Activated naive CD4-positive, alpha-beta T cell treated with anti-CD3 and anti-CD28 coated beads for 36 hours (primary cell): ENCODE measurements around the gene G6PD. TPM values are rescaled to one million over a fixed set of nuclear protein-coding genes. Genes with fewer than 3 reads are reported as not detected.

Experiments used
- CTCF ChIA-PET: fragments of 350-600 bp; sonication (Branson Sonifier 250); formaldehyde crosslinking; loops from one replicate; lab custom pipeline; 2021; ENCODE audit warnings: antibody characterized with exemption; lab: Charles Lee
- DNase-seq: peaks from one replicate; pipeline ENCODE4 v3.0.0-alpha.2; 2020
- H3K27ac Mint-ChIP-seq: one replicate; pipeline ENCODE4 v1.8.0; 2021; ENCODE audit warnings: mild to moderate bottlenecking, mixed read lengths
- H3K27me3 Mint-ChIP-seq: one replicate; pipeline ENCODE4 v1.8.0; 2021; ENCODE audit warnings: low read depth, mixed read lengths
- H3K36me3 Mint-ChIP-seq: one replicate; pipeline ENCODE4 v1.8.0; 2021; ENCODE audit warnings: low read depth, mixed read lengths
- H3K4me1 Mint-ChIP-seq: one replicate; pipeline ENCODE4 v1.8.0; 2021; ENCODE audit warnings: low read depth, mixed read lengths
- H3K4me3 Mint-ChIP-seq: one replicate; pipeline ENCODE4 v1.8.0; 2021; ENCODE audit warnings: mild to moderate bottlenecking, moderate library complexity, mixed read lengths
- H3K9me3 Mint-ChIP-seq: one replicate; pipeline ENCODE4 v1.8.0; 2021; ENCODE audit warnings: mixed read lengths
- intact Hi-C: fragments of 100-400 bp; cut with micrococcal nuclease; formaldehyde crosslinking; loops from one replicate; pipeline ENCODE4 v1.15.1; 2023
- total RNA-seq, 2 experiments: library from RNA; stranded (reverse); gene quantifications; one replicate each; pipeline ENCODE4 v1.2.3, GENCODE V29; 2021

The G6PD gene
- total RNA-seq, 2 experiments from 2014 or later, result 63.7 to 64.4 TPM

DNA sequence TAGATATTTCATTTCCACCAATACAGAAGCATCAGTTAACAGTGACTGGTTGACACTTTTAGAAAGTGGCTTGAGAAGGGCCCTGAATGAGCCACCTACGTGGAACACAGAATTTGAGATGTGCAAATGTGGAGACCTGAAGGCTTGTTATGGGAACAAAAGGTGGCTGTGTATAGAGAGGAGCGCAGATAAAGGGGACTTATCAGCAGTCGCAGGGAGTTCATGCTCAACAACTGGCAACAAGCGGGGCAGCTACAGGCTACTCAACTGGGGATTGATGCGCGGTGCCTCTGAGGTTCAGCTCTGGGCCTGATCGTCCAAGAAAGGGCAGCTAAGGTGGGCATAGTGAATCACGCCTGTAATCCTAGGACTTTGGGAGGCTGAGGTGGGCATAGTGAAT lies 27.3 kb downstream of the G6PD start:
- intact Hi-C loops, result loop anchor here (5.0 kb wide), 1 partner anchor 142 kb away; the partner anchor contains the start of gene EMD
- Mint-ChIP-seq H3K4me3 (no peak overlapping the region), H3K36me3 (peaks cover 1% of the 10 kb centered on the region), H3K4me1 (peaks cover 5% of the 10 kb centered on the region), H3K9me3 (no peaks in the 10 kb centered on the region), H3K27me3 (no peaks in the 10 kb centered on the region), H3K27ac (no peak overlapping the region)
- CTCF ChIA-PET, result interaction anchor here (1.2 kb wide), 1 partner anchor 7 kb away, joined by 4 read pairs; no protein-coding TSS in a partner anchor
- no peak for DNase-seq

DNA sequence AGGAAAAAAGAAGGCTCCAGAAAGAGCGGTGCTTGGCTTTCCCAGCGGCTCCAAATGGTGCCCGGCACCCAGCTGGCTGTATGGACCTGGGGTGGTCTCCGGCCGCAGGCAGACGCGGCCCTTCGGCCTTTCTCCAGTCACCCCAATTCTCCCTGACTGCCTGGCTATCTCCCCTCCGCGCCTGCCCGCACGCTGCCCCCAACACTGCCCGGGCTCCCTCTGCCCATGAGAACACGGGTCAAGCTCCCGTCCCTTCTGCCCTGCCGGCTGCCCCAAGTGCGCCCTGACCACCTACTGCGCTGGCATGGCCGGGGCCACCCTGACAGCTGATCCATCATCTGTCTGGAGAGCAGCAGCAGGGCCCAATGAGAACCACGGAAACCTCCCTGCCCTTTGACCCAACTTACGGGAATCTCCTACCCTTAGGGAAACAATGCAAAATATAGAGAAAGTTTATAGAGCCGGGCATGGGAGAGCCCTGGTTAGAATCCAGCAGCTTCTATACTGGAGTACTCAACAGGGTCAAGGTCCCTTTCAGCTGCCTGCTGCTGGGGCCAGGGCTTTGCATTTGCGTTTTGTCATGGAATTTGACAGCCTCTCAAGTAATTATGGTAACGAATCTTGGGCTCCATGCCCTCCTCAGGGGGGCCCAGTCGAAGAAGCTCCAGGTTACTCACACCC lies 29.4 kb downstream of the G6PD start:
- CTCF ChIA-PET, result interaction anchor here (2.1 kb wide), 1 partner anchor 10 kb away, joined by 7 read pairs; no protein-coding TSS in a partner anchor
- H3K27me3 Mint-ChIP-seq, result no peaks in the 10 kb centered on the region
- peak overlapping the region; percentile 83 for H3K4me3 Mint-ChIP-seq
- peaks cover 1% of the 10 kb centered on the region for H3K36me3 Mint-ChIP-seq
- peaks cover 18% of the 10 kb centered on the region for H3K4me1 Mint-ChIP-seq
- DNase-seq, result no peak
- no peak overlapping the region for H3K27ac Mint-ChIP-seq
- intact Hi-C loops, result loop anchor here (2.0 to 5.0 kb wide), 3 partner anchors 30 to 140 kb away; partner anchors contain the start of genes EMD, G6PD, IKBKG and LAGE3
- no peaks in the 10 kb centered on the region for H3K9me3 Mint-ChIP-seq

DNA sequence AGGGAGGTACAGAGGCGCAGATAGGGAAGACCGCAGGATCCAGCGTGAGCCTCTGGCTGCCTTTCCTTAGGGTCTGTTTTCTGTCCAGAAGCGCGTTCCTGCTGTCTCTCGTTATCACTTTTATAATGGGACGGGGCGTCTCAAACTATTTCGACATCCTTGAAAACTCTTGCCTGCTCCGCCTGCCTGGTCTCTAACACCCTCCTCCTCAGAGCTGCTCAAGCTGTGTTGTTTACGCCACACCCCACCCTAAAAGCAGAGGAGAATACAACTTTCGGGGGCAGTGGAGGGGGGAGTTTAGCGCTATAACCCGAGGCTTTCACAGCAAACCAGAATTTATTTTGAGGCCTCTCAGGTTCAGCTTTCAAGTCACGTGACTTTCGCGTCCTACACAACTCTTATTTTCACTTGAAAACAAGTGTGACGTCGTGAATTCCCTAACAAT lies 30.0 kb downstream of the G6PD start:
- intact Hi-C loops, result loop anchor here (1.0 to 5.0 kb wide), 4 partner anchors 26 to 139 kb away; partner anchors contain the start of genes EMD, G6PD, IKBKG and LAGE3
- H3K4me1 Mint-ChIP-seq, result peaks cover 22% of the 10 kb centered on the region
- DNase-seq, result no peak
- CTCF ChIA-PET, result interaction anchor here (2.1 kb wide), 1 partner anchor 10 kb away, joined by 7 read pairs; no protein-coding TSS in a partner anchor
- H3K9me3 Mint-ChIP-seq, result no peaks in the 10 kb centered on the region
- H3K4me3 Mint-ChIP-seq, result peak overlapping the region; percentile 83
- no peaks in the 10 kb centered on the region for H3K27me3 Mint-ChIP-seq
- H3K27ac Mint-ChIP-seq, result peak overlapping the region; percentile 79
- peaks cover 1% of the 10 kb centered on the region for H3K36me3 Mint-ChIP-seq

DNA sequence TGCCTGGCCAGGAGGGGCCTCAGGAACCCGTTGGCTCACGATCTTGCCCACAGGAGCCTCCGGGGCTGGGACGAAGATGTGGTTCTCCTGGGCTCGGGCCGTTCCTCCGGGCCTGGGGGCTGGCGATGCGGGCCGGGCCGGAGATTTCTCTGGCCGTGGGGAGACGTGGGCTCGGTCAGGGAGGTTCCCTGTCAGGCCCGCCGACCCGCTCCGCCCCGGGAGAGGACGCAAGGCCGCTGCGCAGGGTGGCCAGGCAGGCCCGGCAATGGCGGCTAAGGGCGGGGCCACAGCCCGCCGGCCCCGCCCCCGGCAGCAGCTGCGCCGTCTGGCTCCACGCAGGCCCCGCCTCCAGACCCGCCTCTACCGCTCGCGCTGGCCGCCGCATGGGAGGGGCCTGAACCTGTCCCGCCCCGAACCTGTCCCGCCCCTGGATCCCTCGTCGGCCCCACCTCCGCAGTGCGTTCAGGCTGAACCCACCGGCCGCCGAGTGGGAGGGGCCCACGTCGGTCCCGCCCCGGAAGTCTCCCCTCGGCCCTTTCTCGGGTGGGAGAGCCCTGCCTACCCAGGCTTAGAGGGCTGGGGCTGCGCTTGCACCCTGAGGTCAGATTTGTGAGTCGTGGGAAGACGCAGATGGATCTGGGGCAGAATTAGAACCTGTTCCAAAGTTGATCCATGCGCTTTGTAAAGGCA lies 30.5 kb downstream of the G6PD start, which contains the start of gene FAM3A:
Gene FAM3A (minus strand): TSS at position 267 of the 690 bp plus-strand sequence. CDS start 460 bp downstream, outside the sequence.
- peak within 1 kb of the TSS; percentile 83 for H3K4me3 Mint-ChIP-seq
- H3K9me3 Mint-ChIP-seq, result no peaks in the 10 kb centered on the region
- peaks cover 3% of the 10 kb centered on the region for H3K36me3 Mint-ChIP-seq
- intact Hi-C loops, result loop anchor here (1.0 to 5.0 kb wide), 4 partner anchors 26 to 139 kb away; partner anchors contain the start of genes EMD, G6PD, IKBKG and LAGE3
- CTCF ChIA-PET, result interaction anchor here (2.1 kb wide), 1 partner anchor 11 kb away, joined by 7 read pairs; no protein-coding TSS in a partner anchor
- peak; percentile 95 for DNase-seq
- H3K27ac Mint-ChIP-seq, result peak within 1 kb of the TSS; percentile 79
- H3K4me1 Mint-ChIP-seq, result peaks cover 23% of the 10 kb centered on the region
- H3K27me3 Mint-ChIP-seq, result no peaks in the 10 kb centered on the region

DNA sequence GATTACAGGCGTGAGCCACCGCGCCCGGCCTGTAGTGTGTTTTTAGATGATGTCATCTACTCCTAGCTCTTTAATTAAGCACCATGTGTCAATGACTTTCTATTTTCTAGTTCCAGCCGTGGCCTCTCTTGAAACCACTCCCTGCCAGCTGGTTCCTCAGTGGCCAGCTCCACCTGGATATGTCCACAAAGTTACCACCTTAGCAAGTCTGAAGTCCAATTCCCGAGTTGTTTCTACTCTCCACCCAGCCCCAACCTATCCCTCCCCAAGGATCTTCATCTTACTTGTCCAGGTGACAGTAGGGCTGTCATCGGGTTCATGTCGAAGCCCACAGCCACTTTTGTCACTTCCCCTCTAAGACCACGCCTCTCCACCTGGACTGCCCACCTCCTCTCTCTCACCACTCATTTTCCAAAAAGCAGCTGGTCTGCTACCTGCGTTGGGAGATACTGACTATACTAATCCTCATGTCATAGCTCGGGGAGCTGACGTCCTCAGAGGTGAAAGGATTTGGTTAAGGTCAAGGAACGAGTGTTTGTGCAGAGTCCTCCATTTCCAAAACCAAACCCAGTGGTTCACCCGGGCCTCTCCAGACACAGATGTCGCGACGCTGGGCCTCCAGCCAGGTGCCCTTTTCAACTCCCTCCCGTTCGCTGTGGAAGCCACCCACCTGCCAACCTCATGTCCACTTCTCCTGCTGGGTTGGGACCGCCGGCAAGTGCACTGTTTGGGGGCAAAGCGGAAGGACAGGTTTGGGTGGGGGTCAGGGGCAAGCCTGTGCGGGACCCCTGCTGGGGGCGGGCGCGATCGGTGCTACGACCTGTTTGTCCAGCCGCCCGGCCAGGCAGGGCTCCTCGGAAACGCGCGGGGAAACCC lies 31.3 kb downstream of the G6PD start:
- Mint-ChIP-seq H3K4me1 (peaks cover 24% of the 10 kb centered on the region), H3K9me3 (no peaks in the 10 kb centered on the region), H3K27ac (peak overlapping the region; percentile 71), H3K27me3 (no peaks in the 10 kb centered on the region), H3K4me3 (peak overlapping the region; percentile 82), H3K36me3 (peaks cover 4% of the 10 kb centered on the region)
- intact Hi-C loops, result loop anchor here (5.0 kb wide), 1 partner anchor 138 kb away; the partner anchor contains the start of gene EMD
- DNase-seq, result peak; percentile 38
- CTCF ChIA-PET, result interaction anchor here (2.1 kb wide), 1 partner anchor 12 kb away, joined by 7 read pairs; no protein-coding TSS in a partner anchor

DNA sequence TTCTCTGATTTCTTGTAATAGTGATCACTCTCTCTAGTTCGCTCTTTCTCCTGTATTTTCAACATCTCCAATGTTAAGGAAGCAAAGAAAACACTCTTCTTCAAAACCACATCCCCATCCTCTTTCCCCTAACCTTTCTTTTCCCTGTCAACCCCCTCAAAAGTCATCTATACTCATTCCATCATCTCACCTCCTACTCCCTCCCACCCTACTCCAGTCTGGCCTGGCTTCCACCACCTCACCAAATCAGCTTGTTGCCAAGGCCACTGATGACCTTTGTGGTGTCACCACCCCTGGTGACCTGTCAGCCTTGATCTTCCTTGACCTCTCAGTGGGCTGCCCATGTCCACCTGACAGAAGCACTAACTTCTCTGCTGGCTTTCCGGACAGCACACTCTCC lies 32.9 kb downstream of the G6PD start:
- H3K4me3 Mint-ChIP-seq, result no peak overlapping the region
- intact Hi-C loops, result no loop called here
- H3K27me3 Mint-ChIP-seq, result no peaks in the 10 kb centered on the region
- no peaks in the 10 kb centered on the region for H3K9me3 Mint-ChIP-seq
- no peak for DNase-seq
- CTCF ChIA-PET, result no interaction called here
- H3K4me1 Mint-ChIP-seq, result peaks cover 24% of the 10 kb centered on the region
- peaks cover 11% of the 10 kb centered on the region for H3K36me3 Mint-ChIP-seq
- H3K27ac Mint-ChIP-seq, result peak overlapping the region; percentile 44

DNA sequence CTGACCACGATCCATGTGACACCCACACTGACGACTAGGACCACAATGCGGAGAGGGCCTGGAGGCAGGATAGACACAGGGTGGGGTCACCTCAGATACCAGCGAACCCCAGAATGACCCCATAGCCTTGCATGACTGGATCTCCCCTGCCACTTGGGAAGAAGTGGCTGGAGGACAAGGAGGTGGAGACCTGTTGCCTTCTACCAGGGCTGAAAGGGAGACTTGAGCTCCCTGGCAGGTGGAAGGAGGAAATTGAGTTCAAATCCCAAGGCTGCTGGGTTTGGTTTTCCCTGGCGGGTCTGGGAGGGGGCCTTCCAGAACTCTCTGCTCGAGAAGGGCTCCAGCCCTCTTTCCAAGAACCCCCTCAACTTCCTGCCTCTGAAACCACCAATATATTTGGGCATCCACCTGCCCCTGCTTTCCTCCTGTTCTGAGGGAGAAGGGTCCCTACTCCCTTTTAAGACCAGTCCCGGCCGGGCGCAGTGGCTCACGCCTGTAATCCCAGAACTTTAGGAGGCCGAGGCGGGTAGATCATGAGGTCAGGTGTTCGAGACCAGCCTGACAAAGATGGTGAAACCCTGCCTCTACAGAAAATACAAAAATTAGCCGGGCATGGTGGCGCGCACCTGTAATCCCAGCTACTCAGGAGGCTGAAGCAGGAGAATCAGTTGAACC lies 33.6 kb downstream of the G6PD start:
- intact Hi-C loops, result no loop called here
- no peak for DNase-seq
- no peaks in the 10 kb centered on the region for H3K27me3 Mint-ChIP-seq
- CTCF ChIA-PET, result no interaction called here
- H3K4me1 Mint-ChIP-seq, result peaks cover 24% of the 10 kb centered on the region
- H3K36me3 Mint-ChIP-seq, result peaks cover 13% of the 10 kb centered on the region
- H3K4me3 Mint-ChIP-seq, result no peak overlapping the region
- no peak overlapping the region for H3K27ac Mint-ChIP-seq
- H3K9me3 Mint-ChIP-seq, result no peaks in the 10 kb centered on the region

DNA sequence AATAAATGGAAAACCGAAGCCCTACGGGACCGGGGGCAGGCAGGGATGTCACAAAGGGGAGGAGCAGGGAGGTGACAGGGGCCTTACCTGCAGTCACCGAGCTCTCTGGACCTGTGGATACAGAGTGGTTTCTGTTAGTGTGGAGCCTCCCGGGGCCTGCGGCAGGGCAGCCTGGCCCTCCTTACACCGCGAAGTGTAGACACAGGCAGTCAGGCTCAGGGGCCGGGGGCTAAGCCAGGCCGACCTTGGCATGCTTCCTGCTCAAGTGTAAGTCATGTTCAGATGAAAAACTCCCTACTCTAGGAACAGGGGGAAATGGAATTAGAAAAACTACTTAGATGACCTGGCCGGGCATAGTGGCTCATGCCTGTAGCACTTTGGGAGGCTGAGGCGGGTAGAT lies 34.9 kb downstream of the G6PD start:
- CTCF ChIA-PET, result no interaction called here
- intact Hi-C loops, result no loop called here

DNA sequence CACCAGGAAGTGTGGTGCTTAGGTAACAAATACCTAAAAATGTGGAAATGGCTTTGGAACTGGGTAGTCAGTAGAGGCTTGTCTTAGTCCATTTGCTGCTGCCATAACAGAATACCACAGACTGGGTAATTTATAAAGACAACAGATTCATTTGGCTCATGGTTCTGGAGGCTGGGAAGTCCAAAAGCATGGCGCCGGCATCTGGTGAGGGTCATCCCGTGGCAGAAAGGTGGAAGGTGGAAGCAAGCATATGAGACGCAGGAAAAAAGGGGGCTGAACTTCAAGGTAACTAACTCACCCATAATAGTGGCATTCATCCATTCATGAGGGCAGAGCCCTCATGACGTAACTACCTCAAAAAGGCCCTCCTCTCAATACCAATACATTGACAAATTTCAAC lies 37.2 kb downstream of the G6PD start:
- no peaks in the 10 kb centered on the region for H3K27me3 Mint-ChIP-seq
- no peak overlapping the region for H3K27ac Mint-ChIP-seq
- no peak overlapping the region for H3K4me3 Mint-ChIP-seq
- H3K4me1 Mint-ChIP-seq, result peaks cover 19% of the 10 kb centered on the region
- H3K36me3 Mint-ChIP-seq, result peaks cover 13% of the 10 kb centered on the region
- no peak for DNase-seq
- intact Hi-C loops, result no loop called here
- no peaks in the 10 kb centered on the region for H3K9me3 Mint-ChIP-seq
- CTCF ChIA-PET, result no interaction called here

More for the DNA sequence above, 34.9 kb downstream of the G6PD start:
- H3K27me3 Mint-ChIP-seq, result no peaks in the 10 kb centered on the region
- H3K27ac Mint-ChIP-seq, result peak overlapping the region; percentile 36
- H3K36me3 Mint-ChIP-seq, result peaks cover 13% of the 10 kb centered on the region
- no peak overlapping the region for H3K4me3 Mint-ChIP-seq
- H3K9me3 Mint-ChIP-seq, result no peaks in the 10 kb centered on the region
- peaks cover 24% of the 10 kb centered on the region for H3K4me1 Mint-ChIP-seq
- no peak for DNase-seq

DNA sequence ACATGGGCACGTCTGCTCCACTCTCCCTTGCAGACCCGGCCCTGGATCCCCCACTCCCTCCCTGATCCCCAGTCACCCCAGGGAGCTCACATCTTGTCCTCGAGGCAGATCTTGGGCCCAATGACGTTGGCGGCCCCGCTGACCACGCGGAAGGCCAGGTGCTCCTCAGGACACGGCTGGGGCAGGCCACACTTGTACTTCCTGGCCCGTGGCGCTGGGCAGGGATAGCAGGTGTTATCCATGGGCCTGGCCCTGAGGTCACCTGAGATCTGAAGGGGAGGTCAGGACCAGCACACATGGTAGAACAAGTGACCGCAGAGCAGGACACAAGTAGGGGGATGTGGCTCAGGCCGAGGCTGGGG lies 38.3 kb downstream of the G6PD start:
- H3K27ac Mint-ChIP-seq, result peak overlapping the region; percentile 46
- no peak for DNase-seq
- CTCF ChIA-PET, result no interaction called here

DNA sequence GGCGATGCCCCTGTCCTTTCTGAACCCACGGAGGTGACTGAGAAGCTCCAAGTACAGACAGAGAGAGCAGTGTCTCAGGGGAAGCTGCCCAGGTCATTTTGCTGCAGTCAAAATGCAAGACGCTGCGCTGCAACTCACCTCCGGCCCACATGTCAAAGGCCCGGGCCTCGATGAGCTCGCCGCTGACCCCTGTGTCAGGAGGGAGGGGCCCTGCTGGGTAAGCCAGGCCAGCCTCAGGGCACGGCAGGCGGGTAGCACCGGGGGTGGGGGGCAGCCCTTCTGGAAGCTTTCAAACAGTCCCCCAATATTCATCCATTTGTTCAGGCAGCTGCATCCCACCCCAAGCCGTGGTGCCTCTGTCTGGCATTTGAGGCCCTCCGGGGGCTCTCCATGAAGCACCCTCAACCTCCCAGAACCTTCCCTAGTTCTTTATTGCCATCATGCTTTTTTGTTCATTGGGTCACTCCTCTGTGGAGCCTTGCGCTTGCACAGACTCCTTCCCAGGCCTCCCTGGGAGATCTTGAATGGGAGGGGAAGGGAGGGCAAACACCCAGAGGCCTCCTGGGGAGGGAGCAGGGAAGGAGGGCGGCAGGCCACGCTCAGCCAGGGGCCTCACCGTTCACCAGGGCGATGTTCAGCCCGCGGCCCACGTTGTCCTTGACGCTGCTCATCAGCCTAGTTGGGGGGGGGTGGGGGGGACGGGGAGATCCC lies 38.8 kb downstream of the G6PD start:
- DNase-seq, result no peak
- peaks cover 12% of the 10 kb centered on the region for H3K4me1 Mint-ChIP-seq
- peaks cover 13% of the 10 kb centered on the region for H3K36me3 Mint-ChIP-seq
- no peak overlapping the region for H3K4me3 Mint-ChIP-seq
- H3K9me3 Mint-ChIP-seq, result no peaks in the 10 kb centered on the region
- intact Hi-C loops, result no loop called here
- CTCF ChIA-PET, result no interaction called here
- no peaks in the 10 kb centered on the region for H3K27me3 Mint-ChIP-seq
- no peak overlapping the region for H3K27ac Mint-ChIP-seq

More for the DNA sequence above, 38.3 kb downstream of the G6PD start:
- Mint-ChIP-seq H3K4me1 (peaks cover 13% of the 10 kb centered on the region), H3K4me3 (no peak overlapping the region), H3K9me3 (no peaks in the 10 kb centered on the region), H3K36me3 (peaks cover 13% of the 10 kb centered on the region), H3K27me3 (no peaks in the 10 kb centered on the region)
- intact Hi-C loops, result no loop called here
